Nephron progenitor cell (in vitro differentiated cells): ENCODE data around the gene ZMYND11.

ENCODE experiments used
- DNase-seq: peaks from one replicate; pipeline ENCODE4 v3.0.0; 2021
- H3K27ac Mint-ChIP-seq: 2 replicates; pipeline ENCODE4 v1.8.0; 2021; ENCODE audit warnings: mild to moderate bottlenecking, moderate library complexity, mixed read lengths
- H3K27me3 Mint-ChIP-seq: 2 replicates; pipeline ENCODE4 v1.8.0; 2021; ENCODE audit warnings: mild to moderate bottlenecking, low read depth, mixed read lengths; ENCODE audit not compliant: poor library complexity
- H3K36me3 Mint-ChIP-seq: 2 replicates; pipeline ENCODE4 v1.8.0; 2021; ENCODE audit warnings: low read depth, mixed read lengths
- H3K4me1 Mint-ChIP-seq: 2 replicates; pipeline ENCODE4 v1.8.0; 2021; ENCODE audit warnings: mixed read lengths
- H3K4me3 Mint-ChIP-seq: 2 replicates; pipeline ENCODE4 v1.8.0; 2021; ENCODE audit warnings: mild to moderate bottlenecking, moderate library complexity, mixed read lengths
- H3K9me3 Mint-ChIP-seq: 2 replicates; pipeline ENCODE4 v1.8.0; 2021; ENCODE audit warnings: mild to moderate bottlenecking, moderate library complexity, mixed read lengths
- TF ChIP-seq, protein P1 (sequence below): fragments of 200-600 bp; sonication (generic); IDR thresholded peaks from 2 replicates; pipeline ENCODE4 v1.5.0; 2021; ENCODE audit warnings: antibody characterized with exemption

ZMYND11 gene

DNA sequence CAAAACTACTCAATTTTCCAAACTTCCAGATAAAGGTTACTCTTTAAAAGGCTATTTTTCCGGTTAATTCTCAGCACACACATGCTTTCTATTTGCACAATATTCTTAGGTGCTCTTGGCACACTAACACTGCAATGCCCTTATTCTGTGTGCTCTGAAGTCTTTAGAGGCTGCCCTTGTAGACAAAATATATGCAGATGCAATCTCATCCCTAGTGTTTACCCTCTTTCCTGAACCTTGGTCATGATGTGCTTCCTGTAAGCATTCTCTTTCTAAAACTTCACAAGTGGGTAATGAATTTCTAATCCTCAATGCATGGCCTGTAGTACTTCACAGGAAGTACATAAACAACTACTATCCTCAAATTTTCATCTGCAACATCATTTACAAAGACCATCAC, 45.1 kb upstream of the ZMYND11 start:
- Mint-ChIP-seq H3K27ac (no peak overlapping the region), H3K27me3 (peaks cover 21% of the 10 kb centered on the region), H3K36me3 (no peaks in the 10 kb centered on the region), H3K4me1 (no peaks in the 10 kb centered on the region), H3K9me3 (peaks cover 27% of the 10 kb centered on the region), H3K4me3 (no peak overlapping the region)
- DNase-seq: no peak
- TF ChIP-seq, protein P1, sequence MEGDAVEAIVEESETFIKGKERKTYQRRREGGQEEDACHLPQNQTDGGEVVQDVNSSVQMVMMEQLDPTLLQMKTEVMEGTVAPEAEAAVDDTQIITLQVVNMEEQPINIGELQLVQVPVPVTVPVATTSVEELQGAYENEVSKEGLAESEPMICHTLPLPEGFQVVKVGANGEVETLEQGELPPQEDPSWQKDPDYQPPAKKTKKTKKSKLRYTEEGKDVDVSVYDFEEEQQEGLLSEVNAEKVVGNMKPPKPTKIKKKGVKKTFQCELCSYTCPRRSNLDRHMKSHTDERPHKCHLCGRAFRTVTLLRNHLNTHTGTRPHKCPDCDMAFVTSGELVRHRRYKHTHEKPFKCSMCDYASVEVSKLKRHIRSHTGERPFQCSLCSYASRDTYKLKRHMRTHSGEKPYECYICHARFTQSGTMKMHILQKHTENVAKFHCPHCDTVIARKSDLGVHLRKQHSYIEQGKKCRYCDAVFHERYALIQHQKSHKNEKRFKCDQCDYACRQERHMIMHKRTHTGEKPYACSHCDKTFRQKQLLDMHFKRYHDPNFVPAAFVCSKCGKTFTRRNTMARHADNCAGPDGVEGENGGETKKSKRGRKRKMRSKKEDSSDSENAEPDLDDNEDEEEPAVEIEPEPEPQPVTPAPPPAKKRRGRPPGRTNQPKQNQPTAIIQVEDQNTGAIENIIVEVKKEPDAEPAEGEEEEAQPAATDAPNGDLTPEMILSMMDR: no peak

- H3K4me1 Mint-ChIP-seq: no peaks in the 10 kb centered on the region
- H3K27me3 Mint-ChIP-seq: peaks cover 21% of the 10 kb centered on the region
- TF ChIP-seq, protein P1: no peak
- H3K4me3 Mint-ChIP-seq: no peak overlapping the region
- peaks cover 29% of the 10 kb centered on the region for H3K9me3 Mint-ChIP-seq
- DNase-seq: no peak
- no peaks in the 10 kb centered on the region for H3K36me3 Mint-ChIP-seq
- H3K27ac Mint-ChIP-seq: no peak overlapping the region
These were observed 43.9 kb upstream of the ZMYND11 start for GRCh38 chr10:91313-91712.

- TF ChIP-seq, protein P1: no peak
- Mint-ChIP-seq H3K4me3 (no peak overlapping the region), H3K4me1 (no peaks in the 10 kb centered on the region), H3K27ac (no peak overlapping the region), H3K9me3 (peaks cover 34% of the 10 kb centered on the region), H3K36me3 (no peaks in the 10 kb centered on the region), H3K27me3 (peaks cover 20% of the 10 kb centered on the region)
- no peak for DNase-seq
These were observed 43.1 kb upstream of the ZMYND11 start for GRCh38 chr10:92153-92552.

DNA sequence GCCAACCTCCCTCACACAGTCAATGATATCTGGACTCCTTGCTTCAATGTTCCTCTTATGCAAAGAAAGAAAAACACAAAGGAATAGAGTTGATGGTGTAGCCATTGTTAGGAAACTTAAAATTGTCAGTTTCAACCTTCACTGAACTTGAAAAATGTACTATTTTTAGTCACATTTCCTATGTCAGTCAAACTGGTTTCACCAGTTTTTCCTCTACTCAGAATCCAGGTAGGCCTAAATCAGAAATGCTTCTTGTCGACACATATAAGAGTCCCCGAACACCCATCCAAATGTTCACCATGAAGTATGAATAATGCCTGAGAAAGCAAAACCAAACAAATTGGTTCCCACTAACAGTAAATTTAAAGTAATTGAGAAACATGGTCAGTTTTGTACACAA, 42.4 kb upstream of the ZMYND11 start:
- no peaks in the 10 kb centered on the region for H3K4me1 Mint-ChIP-seq
- H3K27ac Mint-ChIP-seq: no peak overlapping the region
- peaks cover 17% of the 10 kb centered on the region for H3K27me3 Mint-ChIP-seq
- H3K4me3 Mint-ChIP-seq: no peak overlapping the region
- no peak for DNase-seq
- peaks cover 41% of the 10 kb centered on the region for H3K9me3 Mint-ChIP-seq
- TF ChIP-seq, protein P1: no peak
- no peaks in the 10 kb centered on the region for H3K36me3 Mint-ChIP-seq

DNA sequence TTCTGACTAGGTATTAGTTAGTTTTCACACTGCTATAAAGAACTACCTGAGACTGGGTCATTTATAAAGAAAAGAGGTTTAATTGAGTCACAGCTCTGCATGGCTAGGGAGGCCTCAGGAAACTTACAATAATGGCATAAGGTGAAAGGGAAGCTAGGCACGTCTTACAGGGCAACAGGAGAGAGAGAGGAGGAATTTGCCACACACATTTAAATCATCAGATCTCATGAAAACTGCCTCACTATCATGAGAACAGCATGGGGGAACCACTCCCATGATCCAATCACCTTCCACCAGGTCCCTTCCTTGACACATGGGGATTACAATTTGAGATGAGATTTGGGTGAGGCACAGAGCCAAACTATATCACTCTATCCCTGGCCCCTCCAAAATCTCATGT, 40.6 kb upstream of the ZMYND11 start:
- no peak for DNase-seq
- no peak overlapping the region for H3K27ac Mint-ChIP-seq
- peaks cover 58% of the 10 kb centered on the region for H3K9me3 Mint-ChIP-seq
- H3K4me1 Mint-ChIP-seq: no peaks in the 10 kb centered on the region
- no peak overlapping the region for H3K4me3 Mint-ChIP-seq
- TF ChIP-seq, protein P1: no peak
- peaks cover 9% of the 10 kb centered on the region for H3K27me3 Mint-ChIP-seq
- H3K36me3 Mint-ChIP-seq: no peaks in the 10 kb centered on the region

DNA sequence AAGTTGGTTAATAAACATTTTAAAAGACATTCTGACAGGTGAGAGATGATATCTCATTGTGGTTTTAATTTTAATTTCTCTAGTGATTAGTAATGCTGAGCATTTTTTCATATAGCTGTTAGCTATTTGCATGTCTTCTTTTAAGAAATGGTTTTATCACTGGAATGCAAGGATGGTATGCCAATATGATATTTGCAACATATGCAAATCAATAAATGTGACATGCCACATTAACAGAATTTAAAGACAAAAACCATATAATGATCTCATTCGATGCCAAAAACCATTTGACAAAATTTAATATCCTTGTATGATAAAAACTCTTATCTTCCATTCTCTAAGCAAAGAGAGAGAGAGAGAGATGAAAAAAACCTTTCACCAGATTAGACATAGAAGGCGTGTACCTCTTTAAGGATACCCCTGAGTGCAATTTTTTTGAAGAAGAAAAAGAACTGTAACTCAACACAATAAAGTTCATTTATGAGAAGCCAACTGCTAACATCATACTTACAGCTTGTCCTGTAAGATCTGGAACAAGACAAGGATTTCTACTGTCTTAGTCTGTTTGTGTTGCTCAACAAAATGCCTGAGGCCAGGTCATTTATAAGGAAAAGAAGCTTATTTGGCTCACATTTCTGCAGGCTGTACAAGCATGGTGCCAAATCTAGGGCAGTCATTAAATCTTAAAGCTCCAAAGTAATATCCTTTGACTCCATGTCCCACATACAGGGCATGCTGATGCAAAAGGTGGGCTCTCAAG, 39.7 kb upstream of the ZMYND11 start:
- no peak for DNase-seq
- H3K27me3 Mint-ChIP-seq: peaks cover 9% of the 10 kb centered on the region
- H3K36me3 Mint-ChIP-seq: no peaks in the 10 kb centered on the region
- TF ChIP-seq, protein P1: no peak
- no peaks in the 10 kb centered on the region for H3K4me1 Mint-ChIP-seq
- no peak overlapping the region for H3K27ac Mint-ChIP-seq
- H3K9me3 Mint-ChIP-seq: peaks cover 61% of the 10 kb centered on the region
- no peak overlapping the region for H3K4me3 Mint-ChIP-seq
